GM19324 (cell line): ENCODE measurements around the gene IFT20.
"Not testable (repeated sequence)": the region's sequence is repeated elsewhere in the genome, so short reads cannot be mapped to it uniquely, and the experiment has no call there.

Experiments
- ATAC-seq: cut with Tn5 transposase; IDR thresholded peaks from one replicate; pipeline ENCODE4 v1.9.1; 2021; ENCODE audit warnings: mild to moderate bottlenecking, moderate library complexity; ENCODE audit not compliant: unreplicated experiment, low FRiP score

IFT20 gene

GRCh38 chr17:28317099-28317965 is 17.9 kb downstream of the IFT20 start:
- ATAC-seq, result no peak

- no peak for ATAC-seq
Observed at GRCh38 chr17:28315846-28316705, 19.2 kb downstream of the IFT20 start.

- no peak for ATAC-seq
Observed at GRCh38 chr17:28313841-28314240, 21.4 kb downstream of the IFT20 start.

GRCh38 chr17:28306954-28307401 is 28.3 kb downstream of the IFT20 start:
- no peak for ATAC-seq

- no peak for ATAC-seq
Observed at GRCh38 chr17:28298449-28298848, 36.8 kb downstream of the IFT20 start.

GRCh38 chr17:28295677-28296578 is 39.3 kb downstream of the IFT20 start:
- no peak for ATAC-seq

GRCh38 chr17:28293994-28294393 is 41.3 kb downstream of the IFT20 start:
- no peak for ATAC-seq

- ATAC-seq, result not testable (repeated sequence)
Observed at GRCh38 chr17:28292878-28293277, 42.4 kb downstream of the IFT20 start.

- no peak for ATAC-seq
Observed at GRCh38 chr17:28291780-28292330, 43.4 kb downstream of the IFT20 start.

GRCh38 chr17:28290703-28291102 is 44.6 kb downstream of the IFT20 start:
- ATAC-seq, result no peak

- ATAC-seq, result no peak
Observed at GRCh38 chr17:28285965-28286364, 49.3 kb downstream of the IFT20 start.

GRCh38 chr17:28282596-28282995 is 52.7 kb downstream of the IFT20 start:
- ATAC-seq, result no peak

GRCh38 chr17:28280826-28281225 is 54.4 kb downstream of the IFT20 start:
- ATAC-seq, result no peak

- ATAC-seq, result no peak
Observed at GRCh38 chr17:28279411-28279810, 55.9 kb downstream of the IFT20 start.
